Effector CD4-positive, alpha-beta T cell (primary cell): Measurements from ENCODE around the gene RPS6KA2.

Experiments used
- DNase-seq: peaks from one replicate; pipeline ENCODE4 v3.0.0-alpha.2; 2020

The RPS6KA2 gene

DNA sequence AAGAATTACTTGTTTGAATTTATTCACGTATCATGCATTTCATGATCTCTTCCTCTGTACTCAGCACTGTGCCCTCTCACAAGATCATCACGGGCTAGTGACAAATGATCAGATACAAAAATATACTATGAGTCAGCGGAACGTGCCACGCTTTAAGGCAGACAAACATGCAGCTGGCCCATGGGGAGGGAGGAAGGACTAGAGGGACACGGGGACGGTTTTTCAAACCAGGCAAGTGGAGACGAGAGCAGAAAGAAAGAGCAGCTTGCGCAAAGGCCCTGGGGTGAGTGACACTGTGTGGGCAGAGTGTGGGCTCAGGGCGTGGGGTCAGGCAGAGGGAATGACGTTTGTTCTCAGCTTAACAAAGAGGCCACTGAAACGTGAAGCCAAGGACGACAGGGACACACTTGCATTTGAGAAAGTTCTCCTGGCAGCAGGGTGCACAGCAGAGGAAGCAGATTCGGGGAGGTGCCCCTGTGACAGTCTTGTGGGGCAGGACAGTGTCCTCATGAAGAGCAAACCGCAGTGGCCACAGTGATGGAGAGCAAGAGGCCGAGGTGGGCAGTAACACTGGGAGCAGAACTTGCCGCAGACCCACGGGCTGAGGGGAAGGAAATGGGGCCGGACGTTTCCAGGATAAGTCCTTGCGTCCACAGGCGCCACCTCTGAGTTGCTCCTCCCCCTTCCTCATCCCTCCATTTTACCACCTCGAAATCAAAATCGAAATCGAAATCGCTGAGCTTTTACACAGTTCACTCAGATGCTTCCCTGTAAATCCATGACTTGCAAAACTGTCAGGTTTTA lies 6.9 kb upstream of the RPS6KA2 start:
- no peak for DNase-seq

DNA sequence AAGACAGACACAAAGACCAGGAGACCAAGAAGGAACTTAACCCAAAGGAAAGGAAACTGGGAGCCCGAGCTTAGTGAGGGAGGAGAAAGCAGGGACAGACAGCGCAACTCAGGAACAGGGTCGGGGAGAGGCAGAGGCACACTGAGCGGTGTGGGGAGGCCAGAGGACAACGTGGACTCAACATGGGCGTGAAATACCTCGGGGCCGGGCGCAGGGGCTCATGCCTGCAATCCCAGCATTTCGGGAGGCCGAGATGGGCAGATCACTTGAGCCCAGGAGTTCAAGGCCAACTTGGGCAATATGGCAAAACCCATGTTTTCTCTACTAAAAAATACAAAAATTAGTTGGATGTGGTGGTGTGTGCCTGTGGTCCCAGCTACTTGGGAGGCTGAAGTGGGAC lies 5.7 kb upstream of the RPS6KA2 start:
- no peak for DNase-seq

DNA sequence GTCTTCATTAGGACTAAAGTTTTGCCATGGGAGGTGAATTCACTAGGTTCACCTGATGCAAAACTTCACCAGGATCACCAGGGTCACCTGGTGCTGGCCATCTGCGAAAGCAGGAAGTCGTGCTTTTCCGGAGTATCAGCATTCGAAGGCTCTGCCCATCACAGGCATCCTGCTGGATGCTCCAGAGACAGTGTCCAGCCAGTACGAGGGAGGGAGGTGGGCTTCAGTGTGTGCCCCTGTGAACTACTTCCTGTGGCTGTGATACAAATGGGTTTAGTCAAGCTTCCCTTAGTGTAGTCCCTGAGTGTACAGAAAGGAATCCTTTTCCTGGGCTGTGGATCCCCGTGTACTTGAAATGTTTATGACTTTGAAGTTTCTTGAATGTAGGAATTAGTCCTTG lies 3.4 kb upstream of the RPS6KA2 start:
- no peak for DNase-seq

DNA sequence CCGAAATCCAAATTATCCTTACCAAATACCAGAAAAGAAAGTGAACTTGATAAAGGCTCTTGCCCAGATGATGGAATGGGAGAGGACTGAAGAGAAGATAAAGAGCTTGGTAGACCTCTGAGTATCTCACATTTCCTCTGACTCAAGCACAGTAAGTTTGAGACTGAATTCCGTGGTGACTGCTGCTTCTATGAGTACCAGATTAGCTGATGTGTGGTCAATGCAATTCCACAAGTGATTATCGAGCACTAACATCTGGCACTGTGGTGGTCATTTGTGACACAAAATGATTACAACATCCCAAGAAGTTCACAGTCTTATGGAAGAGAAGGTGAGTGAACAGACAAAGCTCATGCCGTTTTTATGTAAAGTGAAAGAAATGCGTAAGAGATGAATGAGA lies 2.6 kb upstream of the RPS6KA2 start:
- no peak for DNase-seq

DNA sequence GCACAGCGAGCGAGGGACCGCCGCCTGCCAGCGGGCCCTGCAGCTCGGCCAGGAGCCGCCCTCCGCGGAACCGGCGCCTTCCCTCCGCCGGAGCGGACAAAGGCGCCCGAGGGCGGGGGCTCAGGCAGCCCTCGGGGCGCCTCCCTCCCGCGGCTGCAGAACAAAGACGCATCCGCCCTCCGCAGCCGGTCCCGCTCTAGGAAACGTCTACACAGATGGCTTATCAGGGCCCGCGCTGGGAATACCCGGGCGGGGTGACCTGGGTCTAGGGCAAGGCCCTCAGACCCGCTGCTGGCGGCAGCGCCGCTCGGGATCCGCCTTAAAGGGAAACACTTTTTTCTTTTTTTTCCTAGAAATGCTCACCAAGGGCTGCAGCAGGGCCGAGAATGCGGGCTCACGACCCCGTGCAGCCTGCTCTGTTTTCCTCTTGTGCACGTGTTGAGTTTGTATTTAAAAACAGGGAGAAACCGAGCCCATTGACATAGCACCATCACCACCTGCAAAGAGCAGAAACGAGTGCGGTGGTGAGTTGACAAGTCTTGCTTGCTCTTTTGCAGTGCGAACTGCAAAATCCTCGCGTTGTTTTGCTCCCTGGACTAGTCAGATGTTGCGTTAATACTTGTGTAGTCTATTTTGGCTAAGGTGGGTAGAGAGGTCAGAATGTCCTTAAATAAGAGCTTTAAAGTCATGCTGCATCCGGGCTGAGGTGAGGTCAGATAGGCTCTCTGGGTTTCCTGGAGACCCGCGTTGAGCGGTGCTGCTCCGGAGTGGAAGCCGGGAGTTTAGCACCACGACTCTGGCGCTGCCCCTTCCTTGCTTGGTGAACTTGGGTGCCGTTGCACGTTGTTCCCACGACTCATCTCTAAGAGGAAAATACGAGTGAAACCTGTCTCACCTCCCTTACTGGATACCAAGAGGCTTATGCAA lies 1.1 kb upstream of the RPS6KA2 start:
- peak; percentile 56 for DNase-seq

DNA sequence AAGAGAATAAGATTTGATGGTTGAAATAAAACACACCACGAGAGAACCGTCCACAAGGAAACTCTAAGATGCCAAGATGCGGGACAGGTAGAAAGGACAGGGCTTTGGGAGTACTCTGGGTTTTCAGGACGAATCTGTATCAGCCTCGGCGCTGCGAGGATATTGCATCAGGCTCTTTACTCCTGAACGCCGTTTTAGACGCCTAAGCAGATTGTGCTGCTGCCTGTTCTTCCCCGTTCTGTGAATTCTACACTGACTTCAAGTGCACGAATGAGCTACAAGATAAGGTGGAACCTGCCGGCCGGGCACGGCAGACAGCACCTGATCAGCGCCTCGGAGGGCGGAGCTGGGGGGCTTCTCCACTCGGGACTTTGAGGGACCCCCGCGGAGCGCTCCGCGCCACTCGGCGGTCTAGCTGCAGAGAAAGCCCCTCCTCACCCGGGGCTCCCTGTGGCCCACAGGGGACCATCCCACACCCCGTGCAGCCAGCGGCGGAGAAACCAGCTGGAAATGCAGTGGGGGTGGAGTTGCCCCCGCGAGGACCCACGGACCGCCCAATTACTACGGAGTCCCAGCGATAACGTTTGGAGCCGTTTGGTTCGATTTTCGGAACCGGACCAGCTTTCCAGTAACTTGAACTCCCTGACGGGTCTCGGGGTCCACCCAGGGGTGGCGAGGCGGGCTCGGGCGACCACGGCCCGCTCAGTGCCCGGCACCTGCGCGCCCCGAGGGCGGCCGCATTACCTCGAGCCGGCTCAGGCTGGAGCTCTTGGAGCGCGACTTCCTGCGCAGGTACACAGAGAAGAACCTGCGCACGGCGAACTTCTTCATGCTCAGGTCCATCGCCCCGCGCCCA lies 646 bp downstream of the RPS6KA2 start:
- DNase-seq: peak; percentile 22

DNA sequence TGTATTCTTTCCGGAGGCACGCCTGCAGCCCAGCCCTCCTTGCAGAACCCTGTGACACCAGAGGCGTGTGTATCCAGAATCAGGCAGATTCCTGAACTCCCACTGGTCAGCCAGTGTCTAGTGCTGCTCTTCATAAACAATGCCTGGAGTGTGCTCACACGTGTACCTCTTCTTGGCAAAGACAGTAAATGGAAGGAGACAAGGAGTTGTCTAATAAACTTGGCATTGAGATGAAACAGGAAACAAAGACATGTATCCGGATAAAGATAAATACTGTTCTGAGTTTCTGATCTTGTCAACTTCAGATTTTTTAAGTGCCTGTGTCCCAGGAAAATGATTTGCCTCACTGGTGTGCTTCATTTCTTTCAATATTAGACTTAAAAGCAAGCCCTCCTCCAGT lies 1.7 kb downstream of the RPS6KA2 start:
- DNase-seq: no peak

DNA sequence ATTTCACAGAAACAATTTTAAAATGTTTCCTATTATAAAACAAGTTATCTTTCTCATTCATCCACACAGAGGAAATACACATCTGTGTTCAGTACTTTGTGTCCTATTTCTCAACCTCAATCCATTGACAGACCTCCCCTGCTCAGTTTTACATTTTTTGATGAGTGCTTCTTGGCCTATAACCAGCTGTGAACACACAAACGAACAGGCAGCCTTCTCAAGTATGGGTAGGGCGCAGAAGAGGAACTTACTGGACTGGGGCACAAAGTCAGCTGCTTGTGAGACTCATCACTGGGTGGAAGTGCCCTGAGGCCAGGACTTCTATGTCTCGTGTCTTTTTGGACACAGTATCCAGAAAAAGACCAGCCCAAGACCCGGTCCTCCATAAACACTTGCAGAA lies 2.8 kb downstream of the RPS6KA2 start:
- no peak for DNase-seq

DNA sequence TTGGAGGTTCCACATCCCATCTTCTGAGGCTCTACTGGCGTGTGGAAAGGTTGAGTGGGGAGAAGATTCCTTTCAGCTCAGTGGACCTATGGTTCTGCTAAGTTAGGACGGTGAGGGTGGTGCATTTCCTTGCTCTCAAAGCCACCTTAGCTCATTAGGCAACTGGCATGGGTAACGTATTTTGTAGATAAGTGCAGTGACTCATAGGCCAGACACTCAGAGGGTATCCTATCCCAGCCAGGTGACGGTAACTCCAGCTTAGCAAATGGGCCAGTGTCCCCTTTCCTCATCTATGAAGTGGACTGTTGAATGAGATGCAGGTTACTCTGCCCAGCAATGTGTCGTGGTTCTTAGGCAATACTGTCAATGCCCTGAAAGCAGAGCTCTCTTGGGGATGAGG lies 3.7 kb downstream of the RPS6KA2 start:
- no peak for DNase-seq

DNA sequence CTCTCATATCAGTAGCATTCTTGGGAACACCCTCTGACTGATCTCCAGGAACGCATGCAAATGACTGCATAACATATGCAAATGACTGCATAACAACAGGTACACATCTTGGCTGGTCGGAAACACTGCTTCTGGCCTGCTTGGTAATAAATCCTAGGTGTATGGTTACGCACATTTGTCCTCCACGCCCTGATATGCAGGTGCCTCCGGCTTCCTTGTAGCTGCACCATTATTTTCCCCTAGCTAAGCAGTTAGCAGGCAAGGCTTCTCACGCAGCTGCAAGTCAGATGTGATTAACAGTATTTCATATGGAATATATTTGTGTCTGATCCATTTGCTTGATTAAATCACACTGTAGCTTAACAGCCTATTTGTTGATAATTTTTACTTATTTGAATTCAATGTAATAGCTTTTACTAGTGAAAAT lies 5.9 kb downstream of the RPS6KA2 start:
- DNase-seq: no peak

DNA sequence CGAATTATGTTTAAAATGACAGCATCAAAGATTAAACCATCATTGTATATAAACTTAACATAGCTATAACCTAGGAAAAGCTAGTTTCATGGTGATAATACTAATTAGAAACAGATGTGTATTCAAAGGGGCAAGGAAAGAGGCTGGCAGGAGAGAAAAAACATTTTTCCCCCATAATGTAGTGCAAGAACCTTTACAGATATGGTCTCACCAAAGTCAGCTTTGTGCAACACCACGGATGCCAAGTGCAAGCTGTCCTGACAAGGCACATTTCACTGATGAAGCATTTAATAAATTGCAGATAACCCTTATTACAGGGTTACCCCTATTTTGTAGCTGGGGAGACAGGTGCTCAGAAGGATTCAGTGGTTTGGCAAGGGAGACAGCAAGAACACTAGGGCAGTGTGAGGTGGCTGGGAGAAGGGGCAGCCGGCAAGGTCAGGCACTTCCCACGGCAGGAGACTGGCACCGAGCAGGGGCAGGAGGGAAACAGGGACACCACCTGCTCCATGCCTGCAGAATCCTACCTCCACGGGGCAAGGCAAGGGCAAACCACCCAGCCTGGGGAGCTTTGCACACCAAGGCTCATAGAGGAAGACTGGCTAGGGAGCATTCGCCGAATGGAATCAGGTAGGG lies 6.5 kb downstream of the RPS6KA2 start:
- no peak for DNase-seq

DNA sequence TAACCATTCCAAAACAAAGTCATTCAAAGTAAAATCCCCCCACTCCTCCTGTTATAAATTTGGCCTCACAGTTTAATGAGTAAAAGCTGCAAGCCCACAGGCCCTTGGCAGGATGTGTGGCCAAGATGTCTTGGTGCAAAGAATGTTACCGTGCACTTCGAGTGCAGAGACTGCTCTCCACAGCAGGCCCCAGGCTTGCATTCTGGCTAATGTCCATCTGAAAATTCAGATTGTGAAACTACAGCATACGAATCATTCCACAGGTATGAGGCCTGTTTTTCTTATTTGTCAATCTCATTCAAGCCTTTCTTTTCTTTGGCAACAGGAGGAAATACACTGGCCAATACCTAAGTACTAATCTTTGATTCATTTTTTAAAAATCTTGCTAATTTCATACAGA lies 7.1 kb downstream of the RPS6KA2 start:
- no peak for DNase-seq

DNA sequence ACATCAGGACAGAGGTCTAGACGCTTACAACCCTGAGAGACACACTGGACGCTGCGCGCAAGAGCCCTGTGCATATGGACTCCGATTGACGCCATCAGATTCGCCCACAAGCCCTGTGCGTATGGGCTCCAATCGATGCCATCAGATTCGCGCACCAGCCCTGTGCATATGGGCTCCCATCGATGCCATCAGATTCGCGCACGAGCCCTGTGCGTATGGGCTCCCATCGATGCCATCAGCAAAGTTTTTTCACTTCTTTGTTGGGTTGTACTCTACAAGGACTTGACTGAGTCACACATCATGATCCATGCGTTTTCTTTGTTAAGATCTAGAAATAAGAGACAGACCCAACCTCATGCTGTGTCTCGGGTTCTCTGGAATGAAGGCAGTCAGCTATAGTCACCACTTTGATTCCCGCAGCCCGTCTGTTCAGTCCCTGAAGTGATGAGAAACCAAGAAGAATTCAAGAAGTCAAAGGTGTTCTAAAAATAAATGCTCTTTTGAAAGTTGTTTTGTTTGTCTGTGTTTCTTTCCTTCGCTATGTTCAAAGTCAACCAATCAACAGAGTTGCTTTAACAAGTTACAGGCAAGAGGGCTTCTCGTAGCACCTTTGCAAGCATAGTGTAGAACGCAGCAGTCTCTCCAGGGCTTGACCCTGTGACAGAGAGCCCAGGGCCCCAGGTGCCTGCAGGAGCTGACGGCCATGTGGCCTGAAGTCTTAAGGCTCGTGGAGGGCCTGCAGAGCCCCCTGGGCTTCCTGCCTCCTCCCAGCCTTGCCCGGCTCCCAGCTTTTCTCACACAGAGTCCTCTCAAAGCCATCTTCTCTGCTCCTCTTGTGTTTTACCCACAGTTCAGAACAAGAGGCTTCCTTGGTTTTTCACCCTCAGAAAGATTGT lies 7.9 kb downstream of the RPS6KA2 start:
- DNase-seq: no peak

DNA sequence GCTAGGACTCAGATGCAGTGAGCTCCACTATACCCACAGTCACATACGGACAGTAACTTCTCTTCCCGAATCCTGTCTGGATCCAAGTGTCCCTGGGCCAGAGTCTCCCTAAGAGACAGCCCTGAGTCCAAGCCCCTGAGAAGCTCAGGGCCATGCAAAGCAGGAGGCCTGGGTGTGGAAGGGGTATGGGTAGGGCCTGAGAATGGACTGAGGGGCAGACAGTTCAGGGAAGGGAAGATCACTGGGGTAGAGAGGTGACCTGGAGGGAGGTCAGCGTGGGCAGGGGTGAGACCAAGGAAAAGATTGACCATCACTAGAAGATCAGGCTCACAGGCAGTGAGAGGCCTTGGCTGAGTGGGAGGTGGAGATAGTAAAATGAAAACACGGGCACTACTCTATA lies 8.8 kb downstream of the RPS6KA2 start:
- DNase-seq: no peak

DNA sequence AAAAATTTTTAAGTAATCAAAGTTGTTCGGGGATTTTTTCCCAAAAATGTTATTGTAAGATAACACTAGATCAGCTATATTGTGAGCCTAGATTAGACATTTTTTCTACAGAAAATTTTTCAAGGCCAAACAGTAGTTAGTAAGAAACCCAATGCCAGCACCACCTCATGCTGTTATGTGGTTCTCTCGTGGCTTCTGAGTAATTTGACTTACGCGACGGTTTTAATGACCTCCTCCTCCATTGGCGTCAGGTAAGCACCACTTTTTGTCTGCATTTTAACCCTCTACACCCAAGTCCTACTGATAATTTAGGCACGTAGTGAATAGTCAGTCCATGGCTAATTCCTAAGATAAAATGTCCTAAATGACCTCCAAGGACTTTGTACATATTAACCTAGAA lies 9.7 kb downstream of the RPS6KA2 start:
- DNase-seq: no peak

DNA sequence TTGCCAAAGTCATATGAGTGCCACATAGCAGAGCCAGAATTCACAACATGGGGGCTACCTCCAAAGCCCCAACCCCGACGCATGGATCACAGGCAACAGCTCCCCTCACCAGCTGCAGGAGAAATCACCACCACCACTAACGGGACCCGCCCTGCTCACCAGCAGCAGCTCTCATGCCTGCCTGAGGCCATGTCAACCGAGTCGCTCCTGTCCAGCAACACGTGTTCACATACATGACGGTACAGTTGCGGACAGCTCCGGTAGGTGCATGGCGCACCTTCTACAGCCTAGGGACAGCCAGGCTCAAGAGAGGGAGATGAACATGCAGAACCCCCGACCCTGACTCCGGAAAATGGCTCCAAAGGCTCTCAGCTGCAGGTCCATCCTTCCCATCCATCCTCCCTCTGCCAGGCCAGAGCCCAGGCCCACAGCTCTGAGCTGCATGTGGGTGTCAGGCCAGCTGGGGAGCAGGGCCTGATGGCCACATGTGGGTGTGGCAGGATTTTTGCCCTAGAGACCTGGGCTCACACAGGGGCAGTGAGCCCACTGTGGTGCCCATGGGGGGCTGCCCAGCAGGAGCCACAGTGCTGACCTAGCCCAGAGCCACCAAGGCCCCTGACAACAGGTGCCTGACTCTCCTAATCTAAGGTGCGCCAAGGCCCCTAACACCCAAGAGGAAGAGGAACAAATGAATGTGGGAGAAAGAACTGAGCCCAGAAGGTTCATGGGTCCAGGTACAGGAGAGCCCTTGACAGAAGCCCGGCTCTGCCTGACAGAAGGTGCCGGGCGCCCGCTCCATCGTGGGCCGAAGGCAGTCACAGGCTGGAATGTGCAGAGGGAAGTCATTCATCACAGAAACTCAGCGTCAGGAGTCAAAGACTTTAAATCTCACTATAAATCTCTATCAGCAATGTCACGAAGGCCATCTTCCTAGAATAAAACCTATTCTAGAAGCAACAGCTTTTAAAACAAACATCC lies 10.5 kb downstream of the RPS6KA2 start:
- no peak for DNase-seq

DNA sequence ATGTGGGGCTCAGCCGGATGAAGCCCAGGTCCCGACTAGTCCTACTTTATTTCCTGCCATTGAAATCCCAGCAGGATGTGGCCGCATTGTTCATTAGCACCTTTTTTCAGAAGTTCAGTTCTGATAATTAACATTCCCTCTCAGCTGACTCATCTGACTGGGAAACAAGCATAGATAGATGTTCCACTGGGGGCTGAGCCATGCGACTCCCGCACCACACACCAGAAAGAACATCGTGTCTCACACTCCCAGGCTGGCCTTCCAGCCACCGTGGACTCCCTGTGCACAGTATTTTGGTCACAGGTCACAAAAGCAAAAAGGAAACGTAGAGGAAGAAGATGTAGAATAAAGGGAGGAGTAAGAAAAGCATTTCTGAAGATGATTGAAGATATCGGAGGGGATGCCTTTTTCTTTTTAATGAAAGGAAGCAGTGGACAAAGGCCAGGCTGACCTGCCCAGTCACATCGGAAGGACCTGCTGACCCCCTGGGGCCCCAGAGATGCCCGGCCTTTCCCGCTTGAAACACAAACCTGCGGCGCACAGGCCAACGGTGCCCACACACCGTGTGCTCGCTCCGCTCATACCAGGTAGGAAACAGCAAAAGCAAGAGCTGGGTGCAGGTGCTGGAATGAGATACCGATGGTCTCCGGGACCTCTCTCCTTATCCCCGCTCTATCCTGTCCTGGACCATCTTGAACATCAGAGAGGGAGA lies 11.8 kb downstream of the RPS6KA2 start:
- DNase-seq: no peak

DNA sequence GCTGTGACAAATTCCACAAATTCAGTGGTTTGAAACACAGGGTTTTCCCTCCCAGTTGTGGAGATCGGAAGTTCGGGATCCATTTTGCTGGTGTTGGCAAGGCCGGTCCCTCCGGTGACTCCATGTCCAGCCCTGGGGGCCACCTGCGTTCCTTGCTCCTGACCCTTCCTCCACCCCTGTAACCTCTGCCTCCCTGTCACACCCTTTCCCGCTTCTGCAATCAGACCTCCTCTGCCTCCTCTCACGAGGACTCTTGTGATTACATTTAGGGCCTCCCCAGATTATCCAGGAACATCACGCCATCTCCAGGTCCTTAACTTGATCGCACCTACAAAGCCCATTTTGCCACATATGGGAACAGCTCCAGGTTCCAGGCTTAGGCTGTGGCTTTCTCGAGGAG lies 12.5 kb downstream of the RPS6KA2 start:
- DNase-seq: no peak

DNA sequence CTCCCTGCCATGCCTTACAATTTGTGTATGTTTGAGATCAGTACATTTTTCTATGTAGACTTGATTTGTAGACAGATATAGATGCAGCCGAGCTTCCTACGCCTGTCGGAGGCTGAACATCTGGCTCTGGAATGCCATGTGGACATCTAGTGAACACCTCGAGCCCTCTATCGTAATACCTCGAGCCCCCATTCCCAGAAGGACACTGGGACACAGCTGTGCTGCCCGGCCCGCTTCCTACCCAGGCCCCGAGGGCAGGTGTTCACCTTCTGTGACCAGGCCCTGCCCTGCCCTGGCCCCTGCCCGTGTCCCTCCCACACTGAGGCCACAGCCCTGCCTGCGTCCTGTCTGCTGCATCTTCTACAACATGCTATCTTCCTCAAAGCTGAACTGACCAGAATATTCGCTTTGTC lies 12.9 kb downstream of the RPS6KA2 start:
- DNase-seq: no peak

DNA sequence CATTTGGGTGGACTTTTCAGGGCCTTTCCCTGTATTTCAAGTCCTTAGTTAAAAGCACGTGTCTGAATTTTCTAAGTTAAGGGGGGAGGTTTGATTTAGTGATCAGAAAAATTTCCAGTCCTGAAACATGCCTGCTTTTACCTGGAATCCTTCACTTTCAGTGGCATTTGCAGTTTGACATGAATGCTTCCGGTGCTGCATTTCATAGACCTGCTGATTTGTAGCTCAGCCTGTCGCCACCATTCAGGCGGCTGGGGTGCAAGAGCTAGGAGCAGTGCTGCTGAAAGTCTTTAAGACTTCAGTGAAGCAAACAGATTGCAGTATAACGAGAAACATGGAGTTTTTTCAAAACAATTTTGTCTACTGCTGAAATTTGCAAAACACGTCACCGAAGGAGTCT lies 14.0 kb downstream of the RPS6KA2 start:
- no peak for DNase-seq
